HepG2 (cell line): ENCODE measurements around the gene STIM1. TPM values are rescaled to one million over a fixed set of nuclear protein-coding genes. Genes with fewer than 3 reads are reported as not detected.

Source experiments
- ATAC-seq: fragments of 200-7000 bp; cut with Tn5 transposase; 3 replicates; pipeline ENCODE4 v1.9.1; 2020; ENCODE audit warnings: mild to moderate bottlenecking, moderate library complexity
- BruUV-seq: library from RNA; stranded (reverse); fragments of 400-500 nt; replicated peaks from 2 replicates; lab custom pipeline; 2021; lab: Mats Ljungman, UMichigan
- CTCF ChIA-PET: fragments of 300-600 bp; formaldehyde crosslinking; extraction: SDS; loops from one replicate; lab custom pipeline; 2021; ENCODE audit warnings: low total read pairs, inconsistent platforms, low intra/inter-chr PET ratio; lab: Yijun Ruan, JAX
- POLR2A ChIA-PET: fragments of 350-600 bp; sonication (Branson Sonifier 250); formaldehyde crosslinking; loops from one replicate; lab custom pipeline; 2020; ENCODE audit warnings: antibody characterized with exemption, inconsistent platforms; lab: Yijun Ruan, JAX
- DNase-seq: peaks from one replicate; pipeline ENCODE4 v3.0.0-alpha.2; 2015; ENCODE audit warnings: low spot score
- FAIRE-seq: peaks from 3 replicates; lab custom pipeline; 2011; peaks lifted over from hg19 to GRCh38; lab: Jason Lieb, UNC
- H2AFZ ChIP-seq: one replicate; pipeline ENCODE4 v1.6.1; 2011; ENCODE audit warnings: low read length, inconsistent platforms
- H3K27ac ChIP-seq: fragments of 300-600 bp; 3 replicates; pipeline ENCODE4 v1.8.0; 2011; ENCODE audit warnings: mixed run types, mild to moderate bottlenecking, mixed read lengths, low read length, inconsistent platforms; ENCODE audit not compliant: insufficient read depth; ENCODE audit errors: extremely low read length
- H3K27me3 ChIP-seq, 2 experiments: fragments of 200-600 bp in 1 of 2; 2 replicates in 1 of 2; 3 replicates in 1 of 2; pipeline versions ENCODE4 v1.6.0 to v1.8.0; 2011; ENCODE audit warnings: low read length in 2 of 2, mild to moderate bottlenecking in 2 of 2, moderate library complexity in 2 of 2, inconsistent platforms in 1 of 2; ENCODE audit not compliant: insufficient read depth in 2 of 2, control insufficient read depth in 1 of 2
- H3K36me3 ChIP-seq, 2 experiments: fragments of 200-600 bp in 1 of 2; replicated peaks in 1 of 2; 2 replicates in 1 of 2; 3 replicates in 1 of 2; pipeline versions ENCODE4 v1.5.1 to v1.8.0; 2011; ENCODE audit warnings: low read length in 2 of 2, inconsistent platforms in 1 of 2; ENCODE audit not compliant: insufficient read depth in 2 of 2, control insufficient read depth in 1 of 2
- H3K4me1 ChIP-seq: 2 replicates; pipeline ENCODE4 v1.5.1; 2012; ENCODE audit warnings: low read length, inconsistent platforms; ENCODE audit not compliant: insufficient read depth
- H3K4me2 ChIP-seq: 2 replicates; pipeline ENCODE4 v1.6.0; 2011; ENCODE audit warnings: low read depth, low read length, inconsistent platforms
- H3K4me3 ChIP-seq, 3 experiments: fragments of 200-600 bp in 1 of 3; sonication (generic), shearing (Covaris generic) in 1 of 3; replicated peaks in 1 of 3; 2 replicates each; pipeline ENCODE4 v1.5.1; 2011 to 2016; ENCODE audit warnings: low read length in 3 of 3, inconsistent platforms in 2 of 3, low read depth in 2 of 3, mild to moderate bottlenecking in 2 of 3, control low read depth in 1 of 3, mixed read lengths in 1 of 3; ENCODE audit not compliant: insufficient read depth in 1 of 3
- H3K79me2 ChIP-seq: one replicate; pipeline ENCODE4 v1.6.1; 2011; ENCODE audit warnings: low read length, inconsistent platforms; ENCODE audit not compliant: insufficient read depth
- H3K9ac ChIP-seq: 2 replicates; pipeline ENCODE4 v1.6.0; 2011; ENCODE audit warnings: mild to moderate bottlenecking, low read depth, low read length, inconsistent platforms; ENCODE audit not compliant: insufficient read depth
- H3K9me3 ChIP-seq: 2 replicates; pipeline ENCODE4 v1.5.1; 2012; ENCODE audit warnings: mild to moderate bottlenecking, low read length
- H4K20me1 ChIP-seq: 2 replicates; pipeline ENCODE4 v1.6.0; 2011; ENCODE audit warnings: inconsistent platforms, mild to moderate bottlenecking, low read length, moderate library complexity; ENCODE audit not compliant: insufficient read depth
- ATF7 ChIP-seq, 2 experiments: fragments of 450-650 bp in 1 of 2; sonication (generic) in 1 of 2; formaldehyde crosslinking in 1 of 2; IDR thresholded peaks; 2 replicates each; pipeline versions ENCODE4 v1.4.0 to v1.6.1; 2016 to 2020; ENCODE audit warnings: antibody characterized with exemption in 1 of 2, mild to moderate bottlenecking in 1 of 2, missing genetic modification reagents in 1 of 2
- CBX2 ChIP-seq, 2 experiments: fragments of 200-600 bp in 1 of 2; sonication (generic); formaldehyde crosslinking in 1 of 2; IDR thresholded peaks; 2 replicates each; pipeline versions ENCODE4 v1.7.0 to v1.8.1; 2018 to 2022; ENCODE audit warnings: low read depth in 2 of 2, low read length in 1 of 2, mild to moderate bottlenecking in 1 of 2, missing genetic modification reagents in 1 of 2
- KDM6A ChIP-seq: IDR thresholded peaks from 2 replicates; pipeline ENCODE4 v1.6.1; 2016; ENCODE audit warnings: low read depth
- MED1 ChIP-seq: sonication (generic); formaldehyde crosslinking; IDR thresholded peaks from 2 replicates; pipeline ENCODE4 v1.4.0; 2020; ENCODE audit warnings: missing genetic modification reagents
- MIXL1 ChIP-seq: IDR thresholded peaks from 2 replicates; pipeline ENCODE4 v1.6.1; 2016
- RFXAP ChIP-seq: sonication (generic); formaldehyde crosslinking; IDR thresholded peaks from 2 replicates; pipeline ENCODE4 v1.4.0; 2020; ENCODE audit warnings: missing genetic modification reagents, borderline replicate concordance
- SMAD3 ChIP-seq: sonication (generic); formaldehyde crosslinking; IDR thresholded peaks from 2 replicates; pipeline ENCODE4 v1.4.0; 2020; ENCODE audit warnings: missing genetic modification reagents
- SPEN ChIP-seq: sonication (generic); formaldehyde crosslinking; IDR thresholded peaks from 2 replicates; pipeline ENCODE4 v1.5.1; 2020; ENCODE audit warnings: low read depth, mild to moderate bottlenecking, missing genetic modification reagents
- SUZ12 ChIP-seq: fragments of 150-350 bp; IDR thresholded peaks from 2 replicates; pipeline ENCODE4 v1.6.1; 2014; ENCODE audit warnings: low read depth, low read length
- TARDBP ChIP-seq: sonication (generic); formaldehyde crosslinking; IDR thresholded peaks from 2 replicates; pipeline ENCODE4 v1.8.0; 2022; ENCODE audit warnings: mild to moderate bottlenecking, missing genetic modification reagents
- ZBTB7A ChIP-seq: sonication (generic); formaldehyde crosslinking; IDR thresholded peaks from 2 replicates; pipeline ENCODE4 v1.8.0; 2022; ENCODE audit warnings: mild to moderate bottlenecking, missing genetic modification reagents
- ZNF260 ChIP-seq: sonication (generic); formaldehyde crosslinking; IDR thresholded peaks from 2 replicates; pipeline ENCODE4 v1.4.0; 2020; ENCODE audit warnings: missing genetic modification reagents, low read depth, mild to moderate bottlenecking, borderline replicate concordance
- ZNF382 ChIP-seq: sonication (generic); formaldehyde crosslinking; IDR thresholded peaks from 2 replicates; pipeline ENCODE4 v1.5.0; 2020; ENCODE audit warnings: missing genetic modification reagents, mild to moderate bottlenecking, borderline replicate concordance
- ZNF629 ChIP-seq: sonication (generic); formaldehyde crosslinking; conservative IDR thresholded peaks from 2 replicates; pipeline ENCODE4 v1.5.0; 2020; ENCODE audit warnings: missing genetic modification reagents
- ZNF790 ChIP-seq: sonication (generic); formaldehyde crosslinking; IDR thresholded peaks from 2 replicates; pipeline ENCODE4 v1.8.0; 2022; ENCODE audit warnings: missing genetic modification reagents, mild to moderate bottlenecking, borderline replicate concordance
- ZNF883 ChIP-seq: sonication (generic); formaldehyde crosslinking; IDR thresholded peaks from 2 replicates; pipeline ENCODE4 v1.5.1; 2020; ENCODE audit warnings: mild to moderate bottlenecking, missing genetic modification reagents; ENCODE audit errors: not compliant biosample characterization
- ZSCAN31 ChIP-seq: sonication (generic); formaldehyde crosslinking; IDR thresholded peaks from 2 replicates; pipeline ENCODE4 v1.5.0; 2020; ENCODE audit warnings: low read depth, mild to moderate bottlenecking, missing genetic modification reagents
- WGBS: methylation state at CpG from one replicate; pipeline ENCODE4 v1.1.6; 2017; ENCODE audit warnings: low lambda C conversion rate; 5-methylcytosine and 5-hydroxymethylcytosine counted together
- in situ Hi-C: cut with HindIII; loops from 2 replicates; pipeline ENCODE4 v1.10.0; 2017; ENCODE audit warnings: low pct_unique_long_range_greater_than_20kb; ENCODE audit not compliant: extremely low pct_ligation_motif_present
- intact Hi-C: fragments of 100-400 bp; cut with micrococcal nuclease; formaldehyde crosslinking; loops from one replicate; pipeline ENCODE4 v1.10.0; 2022; ENCODE audit not compliant: unreplicated experiment
- polyA plus RNA-seq, 8 experiments: library from polyadenylated mRNA; depleted of rRNA in 3 of 8; stranded (reverse) in 7 of 8; unstranded in 1 of 8; fragments of >200 nt; fragmentation: Illumina TruSeq in 4 of 8; extraction: Trizol in 4 of 8; gene quantifications; 2 replicates each; pipeline versions ENCODE4 v1.2.1 to v1.2.3, GENCODE V29; 2011 to 2016; ENCODE audit warnings: low read depth in 4 of 8, missing spikeins in 1 of 8, mixed read lengths in 1 of 8; ENCODE audit not compliant: insufficient read depth in 1 of 8
- total RNA-seq, 5 experiments: library from RNA; depleted of rRNA; stranded (reverse); fragments of >200 nt; fragmentation: Illumina TruSeq; extraction: Trizol; gene quantifications; 2 replicates each; pipeline ENCODE4 v1.2.3, GENCODE V29; 2016; ENCODE audit warnings: low read depth in 1 of 5
- TF ChIP-seq, protein P1 (sequence below): sonication (generic); formaldehyde crosslinking; IDR thresholded peaks from 2 replicates; pipeline ENCODE4 v1.4.0; 2020; ENCODE audit warnings: low read depth, missing genetic modification reagents
- TF ChIP-seq, protein P2 (sequence below): sonication (generic); formaldehyde crosslinking; IDR thresholded peaks from 2 replicates; pipeline ENCODE4 v1.4.0; 2020; ENCODE audit warnings: missing genetic modification reagents, borderline replicate concordance

Gene STIM1
- total and polyA plus RNA-seq, 2 of the 13 experiments (the other 11 are each of a cell fraction or from before 2014, with no cell fraction given), result 19.2 to 28.5 TPM

DNA sequence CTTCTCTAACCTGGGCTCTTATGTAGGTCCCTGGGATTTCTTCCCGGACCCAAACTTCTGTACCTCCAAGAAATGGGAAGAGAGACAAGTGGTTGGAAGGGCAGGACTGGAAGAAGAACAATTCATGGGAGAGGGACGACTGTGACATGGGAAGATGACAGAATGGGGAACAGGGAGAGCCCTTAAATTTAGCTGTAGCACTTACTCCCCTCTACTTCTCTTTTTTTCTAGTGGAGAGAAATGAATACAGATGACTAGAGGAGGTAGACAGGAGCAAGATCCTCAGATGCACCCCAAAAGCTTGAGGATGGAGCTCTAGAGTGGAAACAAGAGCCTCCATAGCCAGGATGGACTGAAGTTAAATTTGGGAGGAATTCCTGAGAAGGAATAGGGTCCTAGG lies 17.0 kb upstream of the STIM1 start:
- no peak overlapping the region for H3K4me3 ChIP-seq
- intact Hi-C loops (no loop called here), in situ Hi-C loops (no loop called here)
- TF ChIP-seq ZNF883 (CRISPR knock-in tag) (no peak), ZBTB7A (CRISPR knock-in tag) (no peak), SMAD3 (CRISPR knock-in tag) (no peak), ZNF629 (CRISPR knock-in tag) (no peak), ZNF790 (CRISPR knock-in tag) (no peak), MED1 (CRISPR knock-in tag) (no peak), CBX2 (IDR thresholded peaks at IDR 0.05; ENCODE audit: low read depth, low read length) (no peak), CBX2 (CRISPR knock-in tag; IDR thresholded peaks at IDR 0.05; ENCODE audit: low read depth) (no peak), TARDBP (CRISPR knock-in tag) (no peak), SUZ12 (no peak), RFXAP (CRISPR knock-in tag) (no peak), MIXL1 (CRISPR knock-in tag) (no peak), KDM6A (no peak), ZNF260 (CRISPR knock-in tag) (no peak), SPEN (CRISPR knock-in tag) (no peak), ATF7 (IDR thresholded peaks at IDR 0.05) (no peak), ATF7 (CRISPR knock-in tag; IDR thresholded peaks at IDR 0.05) (no peak), ZNF382 (CRISPR knock-in tag) (no peak), ZSCAN31 (CRISPR knock-in tag) (no peak)
- TF ChIP-seq, protein P1, sequence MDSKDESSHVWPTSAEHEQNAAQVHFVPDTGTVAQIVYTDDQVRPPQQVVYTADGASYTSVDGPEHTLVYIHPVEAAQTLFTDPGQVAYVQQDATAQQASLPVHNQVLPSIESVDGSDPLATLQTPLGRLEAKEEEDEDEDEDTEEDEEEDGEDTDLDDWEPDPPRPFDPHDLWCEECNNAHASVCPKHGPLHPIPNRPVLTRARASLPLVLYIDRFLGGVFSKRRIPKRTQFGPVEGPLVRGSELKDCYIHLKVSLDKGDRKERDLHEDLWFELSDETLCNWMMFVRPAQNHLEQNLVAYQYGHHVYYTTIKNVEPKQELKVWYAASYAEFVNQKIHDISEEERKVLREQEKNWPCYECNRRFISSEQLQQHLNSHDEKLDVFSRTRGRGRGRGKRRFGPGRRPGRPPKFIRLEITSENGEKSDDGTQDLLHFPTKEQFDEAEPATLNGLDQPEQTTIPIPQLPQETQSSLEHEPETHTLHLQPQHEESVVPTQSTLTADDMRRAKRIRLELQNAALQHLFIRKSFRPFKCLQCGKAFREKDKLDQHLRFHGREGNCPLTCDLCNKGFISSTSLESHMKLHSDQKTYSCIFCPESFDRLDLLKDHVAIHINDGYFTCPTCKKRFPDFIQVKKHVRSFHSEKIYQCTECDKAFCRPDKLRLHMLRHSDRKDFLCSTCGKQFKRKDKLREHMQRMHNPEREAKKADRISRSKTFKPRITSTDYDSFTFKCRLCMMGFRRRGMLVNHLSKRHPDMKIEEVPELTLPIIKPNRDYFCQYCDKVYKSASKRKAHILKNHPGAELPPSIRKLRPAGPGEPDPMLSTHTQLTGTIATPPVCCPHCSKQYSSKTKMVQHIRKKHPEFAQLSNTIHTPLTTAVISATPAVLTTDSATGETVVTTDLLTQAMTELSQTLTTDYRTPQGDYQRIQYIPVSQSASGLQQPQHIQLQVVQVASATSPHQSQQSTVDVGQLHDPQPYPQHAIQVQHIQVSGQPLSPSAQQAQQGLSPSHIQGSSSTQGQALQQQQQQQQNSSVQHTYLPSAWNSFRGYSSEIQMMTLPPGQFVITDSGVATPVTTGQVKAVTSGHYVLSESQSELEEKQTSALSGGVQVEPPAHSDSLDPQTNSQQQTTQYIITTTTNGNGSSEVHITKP (CRISPR knock-in tag), result no peak
- TF ChIP-seq, protein P2, sequence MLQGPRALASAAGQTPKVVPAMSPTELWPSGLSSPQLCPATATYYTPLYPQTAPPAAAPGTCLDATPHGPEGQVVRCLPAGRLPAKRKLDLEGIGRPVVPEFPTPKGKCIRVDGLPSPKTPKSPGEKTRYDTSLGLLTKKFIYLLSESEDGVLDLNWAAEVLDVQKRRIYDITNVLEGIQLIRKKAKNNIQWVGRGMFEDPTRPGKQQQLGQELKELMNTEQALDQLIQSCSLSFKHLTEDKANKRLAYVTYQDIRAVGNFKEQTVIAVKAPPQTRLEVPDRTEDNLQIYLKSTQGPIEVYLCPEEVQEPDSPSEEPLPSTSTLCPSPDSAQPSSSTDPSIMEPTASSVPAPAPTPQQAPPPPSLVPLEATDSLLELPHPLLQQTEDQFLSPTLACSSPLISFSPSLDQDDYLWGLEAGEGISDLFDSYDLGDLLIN (CRISPR knock-in tag), result no peak
- DNase-seq (no peak), FAIRE-seq (no peak), ATAC-seq (no peak)
- H3K79me2 ChIP-seq, result peaks cover 23% of the 10 kb centered on the region
- no peak overlapping the region for H3K4me2 ChIP-seq
- peaks cover 57% of the 10 kb centered on the region for H3K4me1 ChIP-seq
- WGBS, result 92% methylated on average over 2 of the region's 2 CpGs
- no peak overlapping the region for H3K27ac ChIP-seq
- ChIA-PET POLR2A (interaction anchor here (1.2 kb wide), 1 partner anchor 16 kb away, joined by 4 read pairs; the partner anchor contains the start of gene STIM1), CTCF (no interaction called here)
- H3K27me3 ChIP-seq, result no peaks in the 10 kb centered on the region; a peak in 1 of 5 replicates
- H4K20me1 ChIP-seq, result peaks cover 5% of the 10 kb centered on the region; the same call in 1 of the 2 replicates
- peaks cover 0 to 2% of the 10 kb centered on the region in 2 experiments; a peak in 3 of 5 replicates for H3K36me3 ChIP-seq
- no TSS peak for BruUV-seq
- H3K9me3 ChIP-seq, result no peaks in the 10 kb centered on the region
- no peak overlapping the region for H3K9ac ChIP-seq
- no peak overlapping the region for H2AFZ ChIP-seq
